22Rv1 (cell line): ENCODE data around the gene PDE1A.

Experiments used
- CTCF ChIP-seq: fragments of 450-650 bp; IDR thresholded peaks from 2 replicates; pipeline ENCODE4 v1.5.1; 2017; ENCODE audit warnings: mild to moderate bottlenecking
- ZFX ChIP-seq: fragments of 450-650 bp; IDR thresholded peaks from 2 replicates; pipeline ENCODE4 v1.6.1; 2017; ENCODE audit warnings: antibody characterized with exemption, borderline replicate concordance

- TF ChIP-seq CTCF (no peak), ZFX (no peak)
Observed at GRCh38 chr2:182281276-182281675, 145.6 kb downstream of the PDE1A start.
